Measurements from ENCODE around the gene TP53RK.

The TP53RK gene

GRCh38 chr20:46637020-46637419 lies 52.2 kb downstream of the TP53RK start:
- no peaks in the 10 kb centered on the region for H3K36me3 Mint-ChIP-seq (ENCODE audit: low read depth)
- no peak for DNase-seq
- peaks cover 7% of the 10 kb centered on the region for H3K27me3 Mint-ChIP-seq (ENCODE audit: low read depth, poor library complexity)
- no peaks in the 10 kb centered on the region for H3K9me3 Mint-ChIP-seq
- H3K4me1 Mint-ChIP-seq: no peaks in the 10 kb centered on the region
- H3K27ac Mint-ChIP-seq: no peak overlapping the region
- no peak for TF ChIP-seq CTCF (IDR thresholded peaks at IDR 0.05)
- no peak overlapping the region for H3K4me3 Mint-ChIP-seq

- no peaks in the 10 kb centered on the region for H3K36me3 Mint-ChIP-seq (ENCODE audit: low read depth)
- TF ChIP-seq CTCF (IDR thresholded peaks at IDR 0.05): no peak
- H3K4me3 Mint-ChIP-seq: no peak overlapping the region
- no peak overlapping the region for H3K27ac Mint-ChIP-seq
- peaks cover 7% of the 10 kb centered on the region for H3K27me3 Mint-ChIP-seq (ENCODE audit: low read depth, poor library complexity)
- no peak for DNase-seq
- H3K9me3 Mint-ChIP-seq: no peaks in the 10 kb centered on the region
- H3K4me1 Mint-ChIP-seq: no peaks in the 10 kb centered on the region
These were observed 52.7 kb downstream of the TP53RK start for GRCh38 chr20:46636514-46636913.

GRCh38 chr20:46635514-46636136 lies 53.6 kb downstream of the TP53RK start:
- Mint-ChIP-seq H3K36me3 (ENCODE audit: low read depth) (peaks cover under 1% of the 10 kb centered on the region), H3K4me3 (no peak overlapping the region), H3K9me3 (peaks cover under 1% of the 10 kb centered on the region), H3K27ac (no peak overlapping the region), H3K27me3 (ENCODE audit: low read depth, poor library complexity) (peaks cover 7% of the 10 kb centered on the region), H3K4me1 (no peaks in the 10 kb centered on the region)
- no peak for TF ChIP-seq CTCF (IDR thresholded peaks at IDR 0.05)
- no peak for DNase-seq

GRCh38 chr20:46634528-46634927 lies 54.7 kb downstream of the TP53RK start:
- Mint-ChIP-seq H3K9me3 (peaks cover 11% of the 10 kb centered on the region), H3K4me1 (no peaks in the 10 kb centered on the region), H3K36me3 (ENCODE audit: low read depth) (peaks cover 12% of the 10 kb centered on the region), H3K27me3 (ENCODE audit: low read depth, poor library complexity) (peaks cover 7% of the 10 kb centered on the region), H3K27ac (no peak overlapping the region), H3K4me3 (no peak overlapping the region)
- TF ChIP-seq CTCF (IDR thresholded peaks at IDR 0.05): no peak
- DNase-seq: no peak
